ENCODE results near the gene IRF4. TPM values are rescaled to one million over a fixed set of nuclear protein-coding genes. Genes with fewer than 3 reads are reported as not detected.
"Not testable (repeated sequence)": the region's sequence is repeated elsewhere in the genome, so short reads cannot be mapped to it uniquely, and the experiment has no call there.

IRF4 gene
- polyA plus RNA-seq, 1 experiment, result not detected

DNA sequence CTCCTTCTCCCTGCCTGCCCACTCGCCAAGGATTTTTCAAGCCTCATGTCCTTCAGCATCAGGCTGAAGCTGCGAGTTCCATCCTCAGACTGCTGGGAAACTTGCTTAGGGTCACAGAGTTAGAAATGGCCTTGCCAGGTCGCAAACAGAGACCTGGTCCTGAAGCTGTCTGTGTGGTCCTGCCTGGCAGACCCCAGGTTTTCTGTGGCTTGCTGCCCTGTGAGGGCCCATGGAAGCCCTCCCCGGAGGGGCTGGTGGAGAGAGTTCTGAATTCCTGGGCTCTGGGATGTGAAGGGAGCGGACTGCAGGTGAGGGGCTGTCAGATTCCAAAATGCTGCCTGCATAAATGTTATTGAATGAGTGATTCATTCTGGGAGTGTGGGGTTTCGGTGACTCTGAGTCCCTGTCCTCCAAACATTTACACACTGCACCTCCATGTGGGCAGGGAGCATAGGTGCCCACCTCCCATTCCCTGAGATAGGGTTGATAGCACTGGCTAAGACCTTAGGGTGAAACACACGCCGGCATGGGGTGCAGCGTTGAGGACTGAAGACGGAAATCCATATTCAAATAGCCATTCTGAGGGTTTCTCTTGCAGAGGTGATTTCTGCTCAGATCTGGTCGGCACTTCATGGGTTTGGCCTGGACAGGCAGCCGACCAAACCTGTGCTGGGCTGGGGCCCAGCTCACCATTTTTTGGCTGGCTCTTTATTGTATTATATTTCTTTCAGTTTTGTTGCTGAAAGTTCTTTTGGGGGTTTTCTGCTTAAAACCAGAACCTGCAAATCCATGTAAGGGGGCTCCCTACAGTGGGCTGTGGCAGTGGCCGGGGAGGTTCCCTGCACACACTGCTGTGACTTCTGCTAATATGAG lies 21.8 kb upstream of the IRF4 start:
- H3K27me3 ChIP-seq (ENCODE audit: control insufficient read depth, insufficient read depth, low read length), result peaks cover 25% of the 10 kb centered on the region
- no peak overlapping the region for H3K4me3 ChIP-seq (ENCODE audit: low read depth, low read length)
- POLR2A ChIA-PET, result no interaction called here
- H3K9me3 ChIP-seq (ENCODE audit: control insufficient read depth, insufficient read depth, low read length), result peaks cover 57% of the 10 kb centered on the region
- no peak overlapping the region for H3K27ac ChIP-seq (ENCODE audit: low read depth, low read length)
- TF ChIP-seq, protein P1, sequence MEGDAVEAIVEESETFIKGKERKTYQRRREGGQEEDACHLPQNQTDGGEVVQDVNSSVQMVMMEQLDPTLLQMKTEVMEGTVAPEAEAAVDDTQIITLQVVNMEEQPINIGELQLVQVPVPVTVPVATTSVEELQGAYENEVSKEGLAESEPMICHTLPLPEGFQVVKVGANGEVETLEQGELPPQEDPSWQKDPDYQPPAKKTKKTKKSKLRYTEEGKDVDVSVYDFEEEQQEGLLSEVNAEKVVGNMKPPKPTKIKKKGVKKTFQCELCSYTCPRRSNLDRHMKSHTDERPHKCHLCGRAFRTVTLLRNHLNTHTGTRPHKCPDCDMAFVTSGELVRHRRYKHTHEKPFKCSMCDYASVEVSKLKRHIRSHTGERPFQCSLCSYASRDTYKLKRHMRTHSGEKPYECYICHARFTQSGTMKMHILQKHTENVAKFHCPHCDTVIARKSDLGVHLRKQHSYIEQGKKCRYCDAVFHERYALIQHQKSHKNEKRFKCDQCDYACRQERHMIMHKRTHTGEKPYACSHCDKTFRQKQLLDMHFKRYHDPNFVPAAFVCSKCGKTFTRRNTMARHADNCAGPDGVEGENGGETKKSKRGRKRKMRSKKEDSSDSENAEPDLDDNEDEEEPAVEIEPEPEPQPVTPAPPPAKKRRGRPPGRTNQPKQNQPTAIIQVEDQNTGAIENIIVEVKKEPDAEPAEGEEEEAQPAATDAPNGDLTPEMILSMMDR (IDR thresholded peaks at IDR 0.05; ENCODE audit: low read depth, low read length), result no peak
- CTCF ChIA-PET, result no interaction called here
- no peak for DNase-seq (ENCODE audit: low read depth, low spot score)

DNA sequence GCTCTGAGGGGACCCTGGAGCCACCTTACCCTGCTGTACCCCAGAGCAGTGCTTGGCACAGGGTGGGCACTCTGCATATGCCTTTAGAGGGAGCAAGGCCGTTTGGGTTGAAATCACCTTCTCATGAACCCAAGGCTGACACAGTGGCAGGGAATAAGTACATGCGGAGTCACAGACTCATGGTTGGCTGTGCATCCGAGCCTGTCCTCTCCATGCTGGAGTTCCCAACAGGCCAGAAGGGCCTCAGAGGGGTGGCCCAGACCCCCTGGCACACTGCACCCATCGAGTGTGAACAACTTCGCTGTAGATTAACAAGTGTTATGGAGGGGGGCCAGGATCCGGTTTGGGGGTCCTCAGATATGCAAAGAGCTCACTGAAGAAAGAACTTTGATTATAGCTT lies 21.0 kb upstream of the IRF4 start:
- H3K27me3 ChIP-seq (ENCODE audit: control insufficient read depth, insufficient read depth, low read length), result peaks cover 25% of the 10 kb centered on the region
- TF ChIP-seq, protein P1 (IDR thresholded peaks at IDR 0.05; ENCODE audit: low read depth, low read length), result no peak
- ChIA-PET CTCF (no interaction called here), POLR2A (no interaction called here)
- H3K4me3 ChIP-seq (ENCODE audit: low read depth, low read length), result no peak overlapping the region
- no peak for DNase-seq (ENCODE audit: low read depth, low spot score)
- H3K27ac ChIP-seq (ENCODE audit: low read depth, low read length), result no peak overlapping the region
- H3K9me3 ChIP-seq (ENCODE audit: control insufficient read depth, insufficient read depth, low read length), result peaks cover 61% of the 10 kb centered on the region

DNA sequence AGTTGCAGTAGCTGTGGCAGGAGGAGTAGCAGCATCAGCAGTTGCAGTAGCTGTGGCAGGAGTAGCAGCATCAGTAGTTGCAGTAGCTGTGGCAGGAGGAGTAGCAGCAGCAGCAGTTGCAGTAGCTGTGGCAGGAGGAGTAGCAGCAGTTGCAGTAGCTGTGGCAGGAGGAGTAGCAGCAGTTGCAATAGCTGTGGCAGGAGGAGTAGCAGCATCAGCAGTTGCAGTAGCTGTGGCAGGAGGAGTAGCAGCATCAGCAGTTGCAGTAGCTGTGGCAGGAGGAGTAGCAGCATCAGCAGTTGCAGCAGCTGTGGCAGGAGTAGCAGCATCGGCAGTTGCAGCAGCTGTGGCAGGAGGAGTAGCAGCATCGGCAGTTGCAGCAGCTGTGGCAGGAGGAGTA lies 19.7 kb upstream of the IRF4 start:
- Histone ChIP-seq H3K27me3 (ENCODE audit: control insufficient read depth, insufficient read depth, low read length) (peaks cover 23% of the 10 kb centered on the region), H3K9me3 (ENCODE audit: control insufficient read depth, insufficient read depth, low read length) (peaks cover 59% of the 10 kb centered on the region)
- H3K27ac ChIP-seq (ENCODE audit: low read depth, low read length); DNase-seq (ENCODE audit: low read depth, low spot score); CTCF ChIA-PET; POLR2A ChIA-PET; H3K4me3 ChIP-seq (ENCODE audit: low read depth, low read length): not testable (repeated sequence)

DNA sequence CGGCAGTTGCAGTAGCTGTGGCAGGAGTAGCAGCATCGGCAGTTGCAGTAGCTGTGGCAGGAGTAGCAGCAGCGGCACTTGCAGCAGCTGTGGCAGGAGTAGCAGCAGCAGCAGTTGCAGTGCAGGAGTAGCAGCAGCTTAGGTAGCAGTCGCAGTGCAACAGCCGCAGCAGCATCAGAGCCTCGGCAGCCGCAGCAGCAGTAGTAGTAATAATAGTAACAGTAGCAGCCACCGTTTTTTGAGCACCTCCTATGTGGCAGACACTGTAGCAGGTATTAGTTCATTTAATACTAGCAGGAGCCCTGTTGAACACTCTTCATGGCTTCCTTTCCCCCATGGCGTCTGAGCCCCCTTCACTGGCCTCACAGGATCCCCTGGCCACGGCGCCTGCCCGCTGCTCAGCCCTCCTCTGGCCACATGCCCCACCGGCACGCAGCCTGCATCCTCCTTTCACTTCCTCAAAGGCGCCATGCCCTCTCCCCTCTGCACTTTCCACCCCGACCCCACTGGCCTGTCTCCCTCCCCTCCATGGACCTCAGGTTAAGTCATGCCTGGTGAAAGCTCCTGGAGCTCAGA lies 19.1 kb upstream of the IRF4 start:
- no peak for DNase-seq (ENCODE audit: low read depth, low spot score)
- Histone ChIP-seq H3K27me3 (ENCODE audit: control insufficient read depth, insufficient read depth, low read length) (peaks cover 23% of the 10 kb centered on the region), H3K4me3 (ENCODE audit: low read depth, low read length) (no peak overlapping the region), H3K27ac (ENCODE audit: low read depth, low read length) (no peak overlapping the region), H3K9me3 (ENCODE audit: control insufficient read depth, insufficient read depth, low read length) (peaks cover 62% of the 10 kb centered on the region)
- ChIA-PET POLR2A (no interaction called here), CTCF (no interaction called here)
- TF ChIP-seq, protein P1 (IDR thresholded peaks at IDR 0.05; ENCODE audit: low read depth, low read length), result no peak

DNA sequence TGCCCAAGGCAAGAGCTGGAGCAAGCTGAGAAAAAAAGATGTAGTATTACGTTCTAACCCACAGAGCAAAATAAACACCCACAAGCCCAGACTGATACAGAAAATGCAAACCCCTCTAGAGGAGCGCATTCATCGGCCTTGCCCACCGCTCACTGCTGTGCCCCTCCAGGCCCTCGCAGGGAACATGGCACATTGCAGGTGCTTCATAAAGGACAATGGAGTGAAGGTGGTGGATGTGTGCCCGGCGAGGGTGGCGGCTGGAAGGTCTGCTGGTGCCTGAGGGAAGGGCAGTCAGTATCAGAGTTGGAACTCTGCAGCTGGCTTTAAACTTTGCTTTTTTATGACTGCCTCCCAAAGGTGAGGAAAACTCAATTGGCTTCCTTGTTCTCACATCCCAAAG lies 18.5 kb upstream of the IRF4 start:
- no peak for DNase-seq (ENCODE audit: low read depth, low spot score)
- no peak overlapping the region for H3K27ac ChIP-seq (ENCODE audit: low read depth, low read length)
- POLR2A ChIA-PET, result no interaction called here
- peaks cover 64% of the 10 kb centered on the region for H3K9me3 ChIP-seq (ENCODE audit: control insufficient read depth, insufficient read depth, low read length)
- CTCF ChIA-PET, result no interaction called here
- TF ChIP-seq, protein P1 (IDR thresholded peaks at IDR 0.05; ENCODE audit: low read depth, low read length), result no peak
- peaks cover 23% of the 10 kb centered on the region for H3K27me3 ChIP-seq (ENCODE audit: control insufficient read depth, insufficient read depth, low read length)
- no peak overlapping the region for H3K4me3 ChIP-seq (ENCODE audit: low read depth, low read length)
